Coronary artery (tissue), 2 donors: ENCODE results near the gene IRAK4.

Source experiments
- DNase-seq: peaks from one replicate; pipeline ENCODE4 v3.0.0-alpha.2; 2017; ENCODE audit warnings: low spot score
- H3K27ac ChIP-seq, 2 donors: fragments of 200-600 bp; sonication (generic); one replicate each; pipeline ENCODE4 v1.5.1; 2016 to 2019
- H3K4me3 ChIP-seq: fragments of 200-600 bp; sonication (generic); 2 replicates; pipeline ENCODE4 v1.5.1; 2016; ENCODE audit warnings: mild to moderate bottlenecking, moderate library complexity
- TF ChIP-seq, protein P1 (sequence below): fragments of 200-600 bp; sonication (generic); IDR thresholded peaks from one replicate; pipeline ENCODE4 v1.5.1; 2019; ENCODE audit warnings: antibody characterized with exemption

Gene IRAK4

DNA sequence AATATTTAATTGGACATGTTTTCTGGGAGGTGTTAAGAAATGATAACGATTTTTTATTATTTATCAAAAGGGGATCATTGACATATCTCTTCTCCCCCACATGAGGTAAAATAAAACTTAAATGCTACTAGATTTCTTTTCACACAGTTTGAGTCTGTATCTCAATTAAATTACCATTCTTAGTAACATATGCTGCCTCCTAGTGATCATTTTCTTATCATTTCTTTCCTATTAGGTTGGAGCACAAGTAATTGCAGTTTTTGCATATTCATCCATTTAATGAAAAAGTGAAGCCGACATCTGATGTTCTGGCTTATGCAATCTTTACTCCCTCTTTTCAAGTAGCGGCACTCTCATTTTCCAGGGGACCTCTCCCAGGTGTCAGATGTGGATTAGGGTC, 25.1 kb upstream of the IRAK4 start:
- no peak for DNase-seq
- TF ChIP-seq, protein P1, sequence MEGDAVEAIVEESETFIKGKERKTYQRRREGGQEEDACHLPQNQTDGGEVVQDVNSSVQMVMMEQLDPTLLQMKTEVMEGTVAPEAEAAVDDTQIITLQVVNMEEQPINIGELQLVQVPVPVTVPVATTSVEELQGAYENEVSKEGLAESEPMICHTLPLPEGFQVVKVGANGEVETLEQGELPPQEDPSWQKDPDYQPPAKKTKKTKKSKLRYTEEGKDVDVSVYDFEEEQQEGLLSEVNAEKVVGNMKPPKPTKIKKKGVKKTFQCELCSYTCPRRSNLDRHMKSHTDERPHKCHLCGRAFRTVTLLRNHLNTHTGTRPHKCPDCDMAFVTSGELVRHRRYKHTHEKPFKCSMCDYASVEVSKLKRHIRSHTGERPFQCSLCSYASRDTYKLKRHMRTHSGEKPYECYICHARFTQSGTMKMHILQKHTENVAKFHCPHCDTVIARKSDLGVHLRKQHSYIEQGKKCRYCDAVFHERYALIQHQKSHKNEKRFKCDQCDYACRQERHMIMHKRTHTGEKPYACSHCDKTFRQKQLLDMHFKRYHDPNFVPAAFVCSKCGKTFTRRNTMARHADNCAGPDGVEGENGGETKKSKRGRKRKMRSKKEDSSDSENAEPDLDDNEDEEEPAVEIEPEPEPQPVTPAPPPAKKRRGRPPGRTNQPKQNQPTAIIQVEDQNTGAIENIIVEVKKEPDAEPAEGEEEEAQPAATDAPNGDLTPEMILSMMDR = no peak
- Histone ChIP-seq H3K27ac (no peak overlapping the region), H3K4me3 (no peak overlapping the region)

DNA sequence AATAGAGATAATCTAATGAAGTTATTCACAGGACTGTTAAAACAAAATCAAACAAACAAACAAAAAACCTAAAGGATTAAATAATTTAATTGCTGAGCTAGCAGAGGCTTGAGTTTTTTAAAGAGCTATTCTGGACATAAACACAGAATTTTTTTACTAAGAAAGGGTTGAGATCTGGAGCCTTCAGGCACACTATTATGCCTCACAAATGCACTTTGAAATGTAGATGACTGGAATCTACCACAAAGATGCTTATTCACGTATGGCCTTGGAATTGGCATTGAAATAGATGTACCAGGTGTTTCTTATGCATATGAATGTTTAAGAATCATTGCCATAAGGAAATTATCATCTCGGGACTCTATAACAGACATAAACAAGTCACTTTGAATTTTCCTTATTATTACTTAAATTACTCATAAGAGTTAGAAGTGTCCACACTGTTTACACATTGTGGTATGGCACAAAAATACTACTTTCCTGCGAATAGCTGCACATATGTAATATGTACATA, 21.8 kb upstream of the IRAK4 start:
- no peak overlapping the region for H3K4me3 ChIP-seq
- DNase-seq = no peak
- H3K27ac ChIP-seq = no peak overlapping the region
- TF ChIP-seq, protein P1 = no peak

DNA sequence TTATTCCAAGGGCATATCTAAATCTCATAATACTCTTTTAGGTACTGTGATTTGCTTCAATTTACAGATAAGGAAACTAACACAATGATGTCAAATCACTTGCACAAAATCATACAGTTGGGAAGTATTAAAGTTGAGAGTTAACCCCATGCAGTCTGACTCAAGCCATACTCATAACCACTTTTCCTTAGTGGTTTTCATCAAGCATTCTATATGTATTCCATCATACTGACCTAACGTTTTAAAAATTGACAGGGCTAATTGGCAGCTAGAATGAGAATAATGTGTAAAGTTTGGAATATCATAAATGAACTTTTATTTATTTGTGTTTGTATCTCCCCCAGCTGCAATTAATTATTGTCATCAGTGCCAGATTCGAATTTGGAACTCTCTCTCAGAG, 21.1 kb upstream of the IRAK4 start:
- TF ChIP-seq, protein P1 = no peak
- Histone ChIP-seq H3K4me3 (no peak overlapping the region), H3K27ac (no peak overlapping the region)
- DNase-seq = no peak

DNA sequence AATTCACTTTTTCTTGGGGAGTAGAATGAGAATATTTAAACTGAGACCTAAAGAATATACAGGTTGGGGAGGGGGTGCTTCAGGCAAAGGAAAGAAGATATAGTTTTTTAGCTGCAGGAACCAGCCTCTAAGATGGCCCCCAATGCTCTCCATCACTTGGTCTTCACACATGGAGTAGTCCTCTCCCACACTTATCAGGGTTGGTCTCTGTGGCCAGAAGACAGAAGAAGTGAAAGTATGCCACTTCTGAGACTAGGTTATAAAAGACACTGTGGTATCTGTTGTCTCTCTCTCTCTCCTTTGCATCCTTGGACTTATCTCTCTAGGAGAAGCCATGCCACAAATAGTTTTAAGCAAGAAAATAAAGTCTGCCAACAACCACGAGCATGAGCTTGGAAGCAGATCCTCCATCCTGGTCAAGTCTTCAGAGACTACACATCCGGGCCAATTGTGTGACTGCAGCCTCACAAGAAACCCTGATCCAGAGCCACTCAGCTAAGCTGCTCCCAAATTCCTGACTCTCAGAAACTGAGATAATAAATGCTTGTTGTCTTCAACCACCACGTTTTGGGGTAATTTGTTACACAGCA, 18.1 kb upstream of the IRAK4 start:
- H3K27ac ChIP-seq = no peak overlapping the region
- H3K4me3 ChIP-seq = no peak overlapping the region
- DNase-seq = no peak
- TF ChIP-seq, protein P1 = no peak

DNA sequence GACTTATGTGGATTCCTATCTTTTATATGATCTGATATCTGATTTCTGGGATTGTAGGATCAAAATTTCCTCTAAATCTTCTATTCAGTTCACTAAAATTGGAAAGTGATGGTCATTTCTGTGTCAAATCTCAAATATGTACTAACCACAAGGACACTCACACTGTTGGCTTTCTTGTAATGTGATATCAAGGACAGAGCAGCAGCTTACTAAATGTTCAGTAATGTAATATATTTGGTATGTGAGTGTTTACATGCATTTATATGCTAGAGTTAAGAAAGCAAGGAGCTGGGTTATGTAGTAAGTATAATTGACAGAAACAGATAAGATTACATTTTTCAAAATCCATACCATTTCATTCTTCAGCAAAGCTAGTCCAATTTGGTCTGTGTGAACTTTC, 16.6 kb upstream of the IRAK4 start:
- no peak for DNase-seq
- TF ChIP-seq, protein P1 = no peak
- Histone ChIP-seq H3K4me3 (no peak overlapping the region), H3K27ac (no peak overlapping the region)

DNA sequence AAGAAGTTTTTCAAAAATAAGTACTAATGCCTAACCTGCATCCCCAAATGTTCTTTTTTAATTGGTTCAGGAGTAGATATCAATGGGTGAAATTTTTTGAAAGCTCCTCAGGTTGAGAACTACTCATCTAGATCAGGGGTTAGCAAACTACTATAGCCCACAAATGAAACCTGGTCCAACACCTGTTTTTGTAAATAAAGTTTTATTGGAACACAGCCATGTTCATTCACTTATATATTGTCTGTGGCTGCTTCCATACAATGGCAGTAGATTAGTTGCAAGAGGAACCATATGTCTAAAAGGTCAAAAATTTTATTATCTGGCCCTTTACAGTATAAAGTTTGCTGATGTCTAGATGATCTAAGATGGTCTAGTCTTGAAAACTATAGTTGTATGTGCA, 13.9 kb upstream of the IRAK4 start:
- DNase-seq = no peak
- Histone ChIP-seq H3K4me3 (no peak overlapping the region), H3K27ac (no peak overlapping the region)
- TF ChIP-seq, protein P1 = no peak

DNA sequence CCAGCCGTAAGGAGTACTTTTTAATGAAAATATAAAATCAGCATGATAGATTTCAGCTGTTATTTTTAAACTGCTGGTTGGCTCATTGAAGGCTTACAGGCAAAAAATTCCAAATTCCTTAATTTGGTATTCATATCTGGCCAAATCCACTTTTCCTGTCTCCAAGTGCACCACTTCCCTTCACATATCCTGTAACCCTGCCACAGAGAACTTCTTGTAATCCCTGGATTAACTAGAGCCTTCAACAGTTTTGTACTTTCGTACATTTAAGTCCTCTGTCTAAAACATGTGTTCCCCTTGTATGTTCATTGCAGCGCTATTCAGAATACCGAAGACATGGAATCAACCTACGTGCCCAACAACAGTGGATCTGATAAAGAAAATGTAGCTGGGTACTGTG, 9.7 kb upstream of the IRAK4 start:
- no peak overlapping the region for H3K27ac ChIP-seq
- TF ChIP-seq, protein P1 = no peak
- no peak overlapping the region for H3K4me3 ChIP-seq
- no peak for DNase-seq
